Panc1 (cell line): Measurements from ENCODE around the gene PLEKHG2. TPM values are rescaled to one million over a fixed set of nuclear protein-coding genes. Genes with fewer than 3 reads are reported as not detected.

ENCODE experiments used
- ATAC-seq: fragments of 200-7000 bp; cut with Tn5 transposase; 2 replicates; pipeline ENCODE4 v1.9.1; 2020; ENCODE audit warnings: mild to moderate bottlenecking, moderate library complexity
- BruUV-seq: library from RNA; stranded (reverse); fragments of 400-500 nt; replicated peaks from 2 replicates; lab custom pipeline; 2021; lab: Mats Ljungman, UMichigan
- CTCF ChIA-PET: fragments of 300-600 bp; sonication (Branson Sonifier 250); formaldehyde crosslinking; loops from one replicate; lab custom pipeline; 2022; ENCODE audit warnings: antibody characterized with exemption; lab: Charles Lee
- POLR2A ChIA-PET: fragments of 300-600 bp; sonication (Branson Sonifier 250); formaldehyde crosslinking; loops from one replicate; lab custom pipeline; 2022; ENCODE audit warnings: antibody characterized with exemption; lab: Charles Lee
- DNase-seq: peaks from one replicate; pipeline ENCODE4 v3.0.0-alpha.2; 2010; ENCODE audit warnings: low read depth, low spot score
- H3K27ac ChIP-seq: 2 replicates; pipeline ENCODE4 v1.5.1; 2011; ENCODE audit warnings: mild to moderate bottlenecking, low read length, inconsistent platforms
- H3K27me3 ChIP-seq: fragments of 200-500 bp; sonication (Bioruptor generic); 2 replicates; pipeline ENCODE4 v1.6.0; 2014; ENCODE audit warnings: low read length, inconsistent platforms; ENCODE audit not compliant: control insufficient read depth, insufficient read depth
- H3K36me3 ChIP-seq: fragments of 200-500 bp; sonication (Bioruptor generic); 2 replicates; pipeline ENCODE4 v1.5.1; 2014; ENCODE audit warnings: inconsistent platforms, mild to moderate bottlenecking, low read length, moderate library complexity; ENCODE audit not compliant: control insufficient read depth, insufficient read depth
- H3K4me1 ChIP-seq: 2 replicates; pipeline ENCODE4 v1.5.1; 2011; ENCODE audit warnings: inconsistent platforms, mild to moderate bottlenecking, low read length, moderate library complexity; ENCODE audit not compliant: control insufficient read depth, insufficient read depth
- H3K4me3 ChIP-seq, 2 experiments: 2 replicates each; pipeline ENCODE4 v1.5.1; 2011 to 2012; ENCODE audit warnings: low read depth in 2 of 2, low read length in 2 of 2, mild to moderate bottlenecking in 2 of 2, inconsistent platforms in 1 of 2, moderate library complexity in 1 of 2
- H3K9me3 ChIP-seq: fragments of 200-500 bp; sonication (Bioruptor generic); 2 replicates; pipeline ENCODE4 v1.5.1; 2014; ENCODE audit warnings: low read depth, mild to moderate bottlenecking, inconsistent platforms, low read length, moderate library complexity; ENCODE audit not compliant: control insufficient read depth, insufficient read depth
- CTCF ChIP-seq: fragments of 450-650 bp; IDR thresholded peaks from 2 replicates; pipeline ENCODE4 v1.5.1; 2017; ENCODE audit warnings: mild to moderate bottlenecking
- POLR2AphosphoS5 ChIP-seq: IDR thresholded peaks from 2 replicates; pipeline ENCODE4 v1.6.1; 2012; ENCODE audit warnings: mild to moderate bottlenecking, low read depth, low read length, moderate library complexity
- REST ChIP-seq, 2 experiments: IDR thresholded peaks; 2 replicates each; pipeline ENCODE4 v1.6.1; 2011 to 2012; ENCODE audit warnings: low read depth in 2 of 2, control low read depth in 1 of 2, low read length in 1 of 2, mild to moderate bottlenecking in 1 of 2, moderate library complexity in 1 of 2; ENCODE audit not compliant: insufficient read depth in 1 of 2
- SIN3A ChIP-seq: IDR thresholded peaks from 2 replicates; pipeline ENCODE4 v1.6.1; 2012; ENCODE audit warnings: low read depth, mild to moderate bottlenecking, low read length, moderate library complexity, borderline replicate concordance; ENCODE audit not compliant: insufficient read depth
- TCF7L2 ChIP-seq: IDR thresholded peaks from 2 replicates; pipeline ENCODE4 v1.6.1; 2011; ENCODE audit warnings: mild to moderate bottlenecking, low read depth, low read length, inconsistent platforms
- in situ Hi-C: cut with HindIII; loops from 2 replicates; pipeline ENCODE4 v1.10.0; 2016; ENCODE audit warnings: low sequenced_read_pairs, low pct_unique_long_range_greater_than_20kb
- intact Hi-C: fragments of 100-400 bp; cut with micrococcal nuclease; formaldehyde crosslinking; loops from one replicate; pipeline ENCODE4 v1.10.0; 2022; ENCODE audit not compliant: unreplicated experiment
- total RNA-seq: library from RNA; stranded (reverse); gene quantifications from one replicate; pipeline ENCODE4 v1.2.1, GENCODE V29; 2021; ENCODE audit not compliant: unreplicated experiment

PLEKHG2 gene
- total RNA-seq, 1 experiment from 2014 or later: 1,988 TPM

DNA sequence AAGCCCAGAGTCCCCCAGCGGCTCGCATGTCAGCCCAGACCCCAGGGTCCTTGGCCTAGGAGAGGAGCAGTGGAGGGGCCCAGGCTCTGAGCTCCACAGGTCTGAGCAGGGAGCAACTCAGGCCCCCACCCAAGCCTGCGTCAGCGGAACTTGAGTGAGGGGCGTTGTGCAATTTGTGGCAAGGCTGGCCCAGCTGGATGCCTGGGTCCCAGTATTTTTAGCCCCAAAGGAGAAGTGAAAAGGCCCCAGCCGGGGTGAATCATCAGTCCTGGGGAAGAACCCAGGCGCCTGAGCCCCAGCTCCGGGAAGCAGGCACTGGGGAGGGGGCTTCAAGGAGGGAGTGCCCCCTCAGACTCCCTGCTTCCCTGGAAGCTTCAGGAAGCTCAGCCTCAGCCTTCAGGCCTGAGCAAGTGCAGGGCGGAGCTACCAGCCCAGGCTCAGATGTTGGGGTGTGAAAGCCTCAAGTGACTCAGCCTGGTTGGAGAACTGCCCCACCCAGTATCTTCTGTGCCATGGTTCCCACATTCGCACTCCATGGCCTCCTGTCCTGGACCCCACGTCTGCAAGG is 14.1 kb upstream of the PLEKHG2 start:
- H3K36me3 ChIP-seq: peaks cover 13% of the 10 kb centered on the region
- intact Hi-C loops (no loop called here), in situ Hi-C loops (loop anchor here (5.0 to 10.0 kb wide), 3 partner anchors 96 to 874 kb away; no protein-coding TSS in a partner anchor)
- H3K27ac ChIP-seq: peak overlapping the region; percentile 75
- no TSS peak for BruUV-seq
- DNase-seq (peak; percentile 94), ATAC-seq (no peak)
- ChIA-PET CTCF (interaction anchor here (0.5 to 7.4 kb wide), 55 partner anchors 7 to 1005 kb away, joined by 3 to 280 read pairs (median 6); partner anchors contain the start of genes EID2, EID2B, MED29 and PAF1), POLR2A (interaction anchor here (0.6 to 15.7 kb wide), 18 partner anchors 9 to 435 kb away, joined by 3 to 524 read pairs (median 6); partner anchors contain the start of genes DYRK1B, EID2B, PLEKHG2 and RPS16)
- H3K4me1 ChIP-seq: peaks cover 59% of the 10 kb centered on the region
- TF ChIP-seq TCF7L2 (no peak), REST (IDR thresholded peaks at IDR 0.05; ENCODE audit: insufficient read depth in 1 of 2, low read depth in 2 of 2, low read length in 1 of 2) (no peak), CTCF (no peak), SIN3A (no peak), POLR2AphosphoS5 (no peak)
- H3K9me3 ChIP-seq: no peaks in the 10 kb centered on the region
- H3K27me3 ChIP-seq: no peaks in the 10 kb centered on the region
- no peak overlapping the region for H3K4me3 ChIP-seq

DNA sequence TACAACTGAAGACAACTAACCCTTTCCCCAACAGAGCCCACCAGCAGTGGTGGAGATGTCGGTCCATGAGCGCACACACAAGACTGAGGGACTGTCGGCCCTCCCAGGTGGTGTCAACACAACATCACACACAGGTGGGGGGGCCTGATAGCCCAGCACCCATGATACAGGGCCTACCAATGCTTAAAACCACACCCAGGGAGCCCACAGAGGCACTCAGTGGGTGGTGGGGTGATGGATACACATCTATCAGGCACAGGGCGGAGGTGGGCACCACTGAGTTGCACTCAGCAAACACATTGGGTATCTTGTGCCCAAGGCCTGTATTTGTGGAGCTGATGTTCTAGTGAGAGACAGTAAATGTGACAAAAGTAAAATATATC is 12.8 kb upstream of the PLEKHG2 start:
- no peak for ATAC-seq
- H3K27ac ChIP-seq: peak overlapping the region; percentile 0
- TF ChIP-seq TCF7L2 (no peak), REST (IDR thresholded peaks at IDR 0.05; ENCODE audit: insufficient read depth in 1 of 2, low read depth in 2 of 2, low read length in 1 of 2) (no peak), CTCF (no peak), POLR2AphosphoS5 (no peak), SIN3A (no peak)
- DNase-seq: no peak
- in situ Hi-C loops: loop anchor here (5.0 to 10.0 kb wide), 3 partner anchors 97 to 875 kb away; no protein-coding TSS in a partner anchor
- peaks cover 71% of the 10 kb centered on the region for H3K4me1 ChIP-seq
- H3K27me3 ChIP-seq: no peaks in the 10 kb centered on the region
- CTCF ChIA-PET: interaction anchor here (0.6 to 7.4 kb wide), 8 partner anchors 8 to 41 kb away, joined by 3 to 280 read pairs (median 20); partner anchors contain the start of genes MED29, PAF1, PLEKHG2 and RPS16
- H3K36me3 ChIP-seq: peaks cover 5% of the 10 kb centered on the region; the same call in 1 of the 2 replicates
- POLR2A ChIA-PET: interaction anchor here (0.6 to 15.7 kb wide), 10 partner anchors 8 to 38 kb away, joined by 3 to 524 read pairs (median 34); partner anchors contain the start of genes MED29, PAF1, PLEKHG2 and RPS16
- H3K4me3 ChIP-seq: no peak overlapping the region
- intact Hi-C loops: no loop called here
- BruUV-seq: no TSS peak
- H3K9me3 ChIP-seq: no peaks in the 10 kb centered on the region
